Measurements from ENCODE around the gene APH1B. TPM values are rescaled to one million over a fixed set of nuclear protein-coding genes. Genes with fewer than 3 reads are reported as not detected.

Gene APH1B
- total RNA-seq, 4 donors from 2014 or later = 22.9 to 35.3 (median 27.8) TPM

GRCh38 chr15:63288778-63289378 is 11.5 kb downstream of the APH1B start:
- WGBS, 2 donors = 1 to 3% methylated on average over 4 of the region's 4 CpGs
- Histone ChIP-seq H3K36me3 (peaks cover 5 to 6% of the 10 kb centered on the region in 2 donors), H3K27ac (no peak overlapping the region), H3K4me3 (replicated peaks in 1 of 3) (no peak overlapping the region), H3K4me1 (peaks cover 0 to 6% of the 10 kb centered on the region in 2 donors), H3K9me3 (no peaks in the 10 kb centered on the region), H3K27me3 (no peaks in the 10 kb centered on the region)
- DNase-seq = no peak
- intact Hi-C loops (cut with DNase I) = no loop called here
- TF ChIP-seq CTCF (IDR thresholded peaks at IDR 0.05) (peak in 5 of 6 experiments; percentile 40 to 83 (median 68)), POLR2A (IDR thresholded peaks at IDR 0.05) (no peak)

GRCh38 chr15:63291507-63291906 is 14.1 kb downstream of the APH1B start:
- TF ChIP-seq POLR2A (IDR thresholded peaks at IDR 0.05) = no peak
- TF ChIP-seq CTCF (IDR thresholded peaks at IDR 0.05) = no peak
- Histone ChIP-seq H3K27me3 (no peaks in the 10 kb centered on the region), H3K4me3 (replicated peaks in 1 of 3) (no peak overlapping the region), H3K9me3 (no peaks in the 10 kb centered on the region), H3K27ac (no peak overlapping the region), H3K4me1 (peaks cover 0 to 6% of the 10 kb centered on the region in 2 donors), H3K36me3 (no peaks in the 10 kb centered on the region)
- intact Hi-C loops (cut with DNase I) = loop anchor here (2.0 kb wide), 1 partner anchor 111 kb away; no protein-coding TSS in a partner anchor
- no peak for DNase-seq

GRCh38 chr15:63292241-63292640 is 14.8 kb downstream of the APH1B start:
- Histone ChIP-seq H3K27me3 (no peaks in the 10 kb centered on the region), H3K36me3 (no peaks in the 10 kb centered on the region), H3K4me3 (replicated peaks in 1 of 3) (no peak overlapping the region), H3K9me3 (no peaks in the 10 kb centered on the region), H3K27ac (no peak overlapping the region), H3K4me1 (peaks cover 0 to 6% of the 10 kb centered on the region in 2 donors)
- TF ChIP-seq POLR2A (IDR thresholded peaks at IDR 0.05) (no peak), CTCF (IDR thresholded peaks at IDR 0.05) (no peak)
- DNase-seq = no peak
- WGBS, 2 donors = 93% methylated on average over 3 of the region's 3 CpGs
- intact Hi-C loops (cut with DNase I) = no loop called here

GRCh38 chr15:63292771-63293170 is 15.4 kb downstream of the APH1B start:
- 89 to 93% methylated on average over 5 of the region's 5 CpGs for WGBS, 2 donors
- H3K36me3 ChIP-seq = no peaks in the 10 kb centered on the region
- H3K4me3 ChIP-seq (replicated peaks in 1 of 3) = no peak overlapping the region
- peaks cover 0 to 6% of the 10 kb centered on the region in 2 donors for H3K4me1 ChIP-seq
- no peaks in the 10 kb centered on the region for H3K9me3 ChIP-seq
- no peak overlapping the region for H3K27ac ChIP-seq
- intact Hi-C loops (cut with DNase I) = no loop called here
- H3K27me3 ChIP-seq = no peaks in the 10 kb centered on the region
- no peak for DNase-seq
- TF ChIP-seq CTCF (IDR thresholded peaks at IDR 0.05) (no peak), POLR2A (IDR thresholded peaks at IDR 0.05) (no peak)

- no peaks in the 10 kb centered on the region for H3K36me3 ChIP-seq
- H3K27me3 ChIP-seq = no peaks in the 10 kb centered on the region
- TF ChIP-seq CTCF (IDR thresholded peaks at IDR 0.05) = no peak
- no peak for TF ChIP-seq POLR2A (IDR thresholded peaks at IDR 0.05)
- no peaks in the 10 kb centered on the region for H3K9me3 ChIP-seq
- peaks cover 0 to 6% of the 10 kb centered on the region in 2 donors for H3K4me1 ChIP-seq
- intact Hi-C loops (cut with DNase I) = no loop called here
- WGBS, 2 donors = 90 to 94% methylated on average over 3 of the region's 3 CpGs
- no peak overlapping the region for H3K27ac ChIP-seq
- H3K4me3 ChIP-seq (replicated peaks in 1 of 3) = no peak overlapping the region
- no peak for DNase-seq
These were observed 17.0 kb downstream of the APH1B start for GRCh38 chr15:63294359-63294758.

Data from thyroid gland (tissue), 4 donors.